AG04449 (cell line): Measurements from ENCODE around the gene NT5C.
"Not testable (repeated sequence)": the region's sequence is repeated elsewhere in the genome, so short reads cannot be mapped to it uniquely, and the experiment has no call there.

Experiments
- CTCF ChIA-PET: fragments of 350-600 bp; formaldehyde crosslinking; extraction: SDS; loops from one replicate; lab custom pipeline; 2021; ENCODE audit warnings: antibody characterized with exemption; lab: Yijun Ruan, JAX
- POLR2A ChIA-PET: fragments of 400-600, 350-600 bp; formaldehyde crosslinking; extraction: SDS; loops from one replicate; lab custom pipeline; 2020; ENCODE audit warnings: antibody characterized with exemption, inconsistent platforms; lab: Yijun Ruan, JAX
- DNase-seq: peaks from one replicate; pipeline ENCODE4 v3.0.0-alpha.2; 2010; ENCODE audit warnings: low read depth, low spot score
- H3K4me3 ChIP-seq: 2 replicates; pipeline ENCODE4 v1.5.1; 2011; ENCODE audit warnings: low read depth, mild to moderate bottlenecking, control low read depth, low read length
- TF ChIP-seq, protein P1 (sequence below): IDR thresholded peaks from one replicate; pipeline ENCODE4 v1.5.1; 2011; ENCODE audit warnings: mild to moderate bottlenecking, moderate library complexity, low read length, control low read depth, inconsistent platforms; ENCODE audit not compliant: insufficient read depth; ENCODE audit errors: missing control alignments

Gene NT5C

DNA sequence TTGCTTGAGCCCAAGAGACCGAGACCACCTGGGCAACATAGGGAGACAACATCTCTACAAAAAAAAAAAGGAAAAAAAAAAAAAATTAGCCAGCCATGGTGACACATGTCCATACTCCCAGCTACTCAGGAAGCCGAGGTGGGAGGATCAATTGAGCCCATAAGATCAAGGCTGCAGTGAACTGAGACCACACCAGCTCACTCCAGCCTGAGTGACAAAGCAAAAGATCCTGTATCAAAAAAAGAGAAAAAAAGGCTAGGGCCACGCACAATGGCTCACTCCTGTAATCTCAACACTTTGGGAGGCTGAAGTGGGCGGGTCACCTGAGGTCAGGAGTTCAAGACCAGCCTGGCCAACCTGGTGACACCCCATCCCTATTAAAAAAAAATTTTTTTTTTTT, 37.5 kb upstream of the NT5C start:
- no peak overlapping the region for H3K4me3 ChIP-seq
- DNase-seq = no peak
- ChIA-PET CTCF (interaction anchor here (0.6 to 6.3 kb wide), 4 partner anchors 11 to 109 kb away, joined by 3 to 67 read pairs (median 4); no protein-coding TSS in a partner anchor), POLR2A (interaction anchor here (0.9 kb wide), 1 partner anchor 14 kb away, joined by 4 read pairs; the partner anchor contains the start of gene SUMO2)
- TF ChIP-seq, protein P1, sequence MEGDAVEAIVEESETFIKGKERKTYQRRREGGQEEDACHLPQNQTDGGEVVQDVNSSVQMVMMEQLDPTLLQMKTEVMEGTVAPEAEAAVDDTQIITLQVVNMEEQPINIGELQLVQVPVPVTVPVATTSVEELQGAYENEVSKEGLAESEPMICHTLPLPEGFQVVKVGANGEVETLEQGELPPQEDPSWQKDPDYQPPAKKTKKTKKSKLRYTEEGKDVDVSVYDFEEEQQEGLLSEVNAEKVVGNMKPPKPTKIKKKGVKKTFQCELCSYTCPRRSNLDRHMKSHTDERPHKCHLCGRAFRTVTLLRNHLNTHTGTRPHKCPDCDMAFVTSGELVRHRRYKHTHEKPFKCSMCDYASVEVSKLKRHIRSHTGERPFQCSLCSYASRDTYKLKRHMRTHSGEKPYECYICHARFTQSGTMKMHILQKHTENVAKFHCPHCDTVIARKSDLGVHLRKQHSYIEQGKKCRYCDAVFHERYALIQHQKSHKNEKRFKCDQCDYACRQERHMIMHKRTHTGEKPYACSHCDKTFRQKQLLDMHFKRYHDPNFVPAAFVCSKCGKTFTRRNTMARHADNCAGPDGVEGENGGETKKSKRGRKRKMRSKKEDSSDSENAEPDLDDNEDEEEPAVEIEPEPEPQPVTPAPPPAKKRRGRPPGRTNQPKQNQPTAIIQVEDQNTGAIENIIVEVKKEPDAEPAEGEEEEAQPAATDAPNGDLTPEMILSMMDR = no peak

DNA sequence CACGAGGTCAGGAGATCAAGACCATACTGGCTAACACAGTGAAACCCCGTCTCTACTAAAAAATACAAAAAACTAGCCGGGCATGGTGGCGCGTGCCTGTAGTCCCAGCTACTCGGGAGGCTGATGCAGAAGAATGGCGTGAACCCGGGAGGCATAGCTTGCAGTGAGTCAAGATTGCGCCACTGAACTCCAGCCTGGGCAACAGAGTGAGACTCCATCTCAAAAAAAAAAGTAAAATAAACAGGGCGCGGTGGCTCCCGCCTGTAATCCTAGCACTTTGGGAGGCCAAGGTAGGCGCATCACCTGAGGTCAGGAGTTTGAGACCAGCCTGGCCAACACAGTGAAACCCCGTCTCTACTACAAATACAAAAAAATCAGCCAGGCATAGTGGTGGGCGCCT, 33.1 kb upstream of the NT5C start:
- POLR2A ChIA-PET, H3K4me3 ChIP-seq, DNase-seq: not testable (repeated sequence)
- CTCF ChIA-PET = interaction anchor here (1.0 to 2.4 kb wide), 2 partner anchors 9 to 50 kb away, joined by 3 to 9 read pairs; no protein-coding TSS in a partner anchor

DNA sequence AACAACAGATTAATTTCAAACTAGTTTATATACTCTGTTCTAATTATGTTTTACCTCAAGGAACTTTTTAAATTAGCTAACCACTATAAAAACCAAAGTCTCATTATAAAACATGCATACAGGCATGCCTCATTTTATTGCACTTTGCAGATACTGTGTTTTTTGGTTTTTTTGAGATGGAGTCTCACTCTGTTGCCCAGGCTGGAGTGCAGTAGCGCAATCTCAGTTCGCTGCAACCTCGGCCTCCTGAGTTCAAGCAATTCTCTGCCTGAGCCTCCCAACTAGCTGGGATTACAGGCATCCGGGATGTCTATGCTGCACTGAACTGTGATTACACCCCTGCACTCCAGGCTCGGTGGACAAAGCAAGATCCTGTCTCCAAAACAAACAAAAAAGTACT, 31.5 kb upstream of the NT5C start:
- ChIA-PET CTCF (interaction anchor here (1.0 to 1.3 kb wide), 3 partner anchors 9 to 103 kb away, joined by 3 to 7 read pairs (median 4); no protein-coding TSS in a partner anchor), POLR2A (interaction anchor here (1.4 kb wide), 1 partner anchor 8 kb away, joined by 3 read pairs; the partner anchor contains the start of gene JPT1)
- H3K4me3 ChIP-seq = no peak overlapping the region
- DNase-seq = no peak
- TF ChIP-seq, protein P1 = no peak

DNA sequence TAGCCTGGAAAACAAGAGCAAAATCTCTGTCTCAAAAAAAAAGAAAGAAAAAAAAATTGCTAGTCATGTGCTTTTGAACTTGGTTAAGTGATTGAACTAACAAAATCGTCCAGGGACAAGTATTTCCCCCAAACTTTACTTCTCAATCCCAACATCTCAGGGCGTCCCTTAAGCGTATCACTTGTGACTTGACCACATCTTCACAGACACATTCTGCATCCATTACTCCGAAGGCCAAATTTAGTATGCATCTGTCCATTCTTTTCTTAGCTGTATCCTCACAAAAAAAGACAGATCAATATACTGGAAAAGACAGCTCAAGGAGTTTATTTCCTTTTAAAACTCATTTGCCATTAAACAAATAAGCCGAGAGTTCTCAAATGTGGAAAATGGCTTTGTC, 28.7 kb upstream of the NT5C start:
- CTCF ChIA-PET = interaction anchor here (0.9 to 3.7 kb wide), 5 partner anchors 11 to 41 kb away, joined by 3 to 22 read pairs (median 3); no protein-coding TSS in a partner anchor
- H3K4me3 ChIP-seq = no peak overlapping the region
- POLR2A ChIA-PET = no interaction called here
- TF ChIP-seq, protein P1 = no peak
- no peak for DNase-seq

DNA sequence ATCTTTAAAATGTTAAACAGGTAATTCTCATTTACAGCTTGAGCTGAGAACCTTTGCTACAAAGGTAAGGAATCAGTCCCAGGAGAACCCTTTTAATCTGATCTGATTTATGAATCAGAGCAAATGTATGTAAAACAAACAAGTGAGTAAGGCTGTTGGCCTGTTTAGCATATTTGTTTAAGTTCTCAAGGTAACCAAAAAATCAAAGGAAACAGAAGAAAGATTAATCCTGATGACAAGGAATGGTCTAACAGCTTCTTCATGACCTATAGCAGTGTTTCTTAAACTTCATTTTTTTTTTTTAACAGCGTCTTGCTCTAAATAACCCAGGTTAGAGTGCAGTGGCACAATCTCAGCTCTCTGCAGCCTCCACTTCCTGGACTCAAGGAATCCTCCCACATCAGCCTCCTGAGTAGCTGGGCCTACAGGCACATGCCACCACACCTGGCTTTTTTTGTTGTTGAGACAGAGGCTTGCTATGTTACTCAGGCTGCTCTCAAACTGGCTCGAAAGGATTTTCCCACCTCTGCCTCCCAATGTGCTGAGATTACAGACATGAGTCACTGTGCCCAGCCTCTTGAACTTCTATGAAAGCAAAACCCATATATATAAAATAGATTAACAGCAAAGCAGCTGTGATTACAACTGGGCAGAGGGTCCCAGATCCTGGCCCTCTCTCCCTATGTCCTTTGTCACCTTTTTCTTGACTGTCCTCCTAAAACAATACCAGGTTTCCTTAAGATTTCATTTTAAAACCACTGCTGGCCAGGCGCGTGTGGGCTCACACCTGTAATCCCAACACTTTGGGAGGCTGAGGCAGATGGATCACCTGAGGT, 27.9 kb upstream of the NT5C start:
- no peak for DNase-seq
- H3K4me3 ChIP-seq = no peak overlapping the region
- POLR2A ChIA-PET = interaction anchor here (0.7 kb wide), 1 partner anchor 10 kb away, joined by 3 read pairs; no protein-coding TSS in a partner anchor
- TF ChIP-seq, protein P1 = no peak
- CTCF ChIA-PET = interaction anchor here (0.7 to 3.7 kb wide), 6 partner anchors 12 to 45 kb away, joined by 3 to 22 read pairs (median 3); no protein-coding TSS in a partner anchor

DNA sequence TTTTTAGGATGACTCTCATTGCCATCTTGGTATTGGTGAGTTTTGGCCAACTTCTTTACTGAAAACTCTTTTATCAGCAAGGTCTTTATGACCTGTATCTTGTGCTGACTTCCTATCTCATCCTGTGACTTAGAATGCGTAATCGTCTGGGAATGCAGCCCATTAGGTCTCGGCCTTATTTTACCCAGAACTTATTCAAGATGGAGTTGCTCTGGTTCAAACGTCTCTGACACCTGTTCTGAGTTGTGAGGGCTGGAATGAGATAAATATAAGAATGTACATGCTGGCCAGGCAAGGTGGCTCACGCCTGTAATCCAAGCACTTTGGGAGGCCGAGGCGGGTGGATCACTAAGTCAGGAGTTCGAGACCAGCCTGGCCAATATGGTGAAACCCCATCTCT, 26.9 kb upstream of the NT5C start:
- POLR2A ChIA-PET, H3K4me3 ChIP-seq, DNase-seq: not testable (repeated sequence)
- CTCF ChIA-PET = interaction anchor here (3.7 kb wide), 1 partner anchor 13 kb away, joined by 22 read pairs; no protein-coding TSS in a partner anchor

DNA sequence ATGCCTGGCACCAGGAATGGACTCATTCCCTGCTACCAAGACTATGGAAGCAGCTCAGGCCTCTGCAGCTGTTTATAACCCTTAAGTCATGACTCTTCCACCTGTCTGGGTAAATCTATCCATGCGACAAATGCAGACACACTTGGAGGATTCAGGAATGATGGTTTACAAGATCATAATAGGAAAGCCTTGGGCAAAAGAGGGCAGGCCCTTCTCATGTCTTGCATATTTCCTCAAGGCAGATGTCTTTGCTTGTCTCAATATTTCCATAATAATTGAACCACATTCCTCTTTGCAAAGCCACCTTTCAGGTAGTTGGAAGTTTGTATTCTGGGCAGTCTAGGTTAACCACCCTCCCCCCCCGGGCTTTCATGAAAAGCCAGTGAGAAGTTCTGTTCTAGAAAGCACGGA, 23.7 kb upstream of the NT5C start:
- no peak for DNase-seq
- TF ChIP-seq, protein P1 = no peak
- CTCF ChIA-PET = interaction anchor here (1.0 to 1.5 kb wide), 3 partner anchors 17 to 95 kb away, joined by 3 to 4 read pairs (median 4); no protein-coding TSS in a partner anchor
- no peak overlapping the region for H3K4me3 ChIP-seq
- POLR2A ChIA-PET = interaction anchor here (0.6 to 1.2 kb wide), 3 partner anchors 8 to 142 kb away, joined by 3 read pairs; no protein-coding TSS in a partner anchor
